ENCODE data around the gene CABS1.

CABS1 gene

DNA sequence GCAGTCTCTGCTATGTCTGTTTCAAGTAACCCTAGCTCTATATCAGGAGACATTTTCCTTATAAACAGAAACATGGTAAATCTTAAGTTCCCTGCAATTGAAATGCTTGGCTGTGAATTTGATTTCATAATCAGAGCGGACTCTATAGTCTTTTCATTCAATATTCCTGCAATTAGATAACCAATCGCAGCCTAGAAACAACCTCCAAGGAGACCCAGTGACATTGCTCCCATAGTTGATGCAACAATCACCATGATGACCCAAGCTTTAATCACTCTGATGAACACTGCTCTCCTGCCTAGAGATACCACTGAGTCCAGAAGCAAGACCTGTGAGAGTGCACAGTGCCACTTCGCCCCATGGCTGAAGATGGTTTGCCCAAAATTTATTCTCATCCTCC lies at the start of gene CABS1:
Gene CABS1, plus strand, starts transcription at position 301 of the 400 bp plus-strand sequence. Its CDS starts 59 bp downstream, at position 360.
- DNase-seq: no peak

DNA sequence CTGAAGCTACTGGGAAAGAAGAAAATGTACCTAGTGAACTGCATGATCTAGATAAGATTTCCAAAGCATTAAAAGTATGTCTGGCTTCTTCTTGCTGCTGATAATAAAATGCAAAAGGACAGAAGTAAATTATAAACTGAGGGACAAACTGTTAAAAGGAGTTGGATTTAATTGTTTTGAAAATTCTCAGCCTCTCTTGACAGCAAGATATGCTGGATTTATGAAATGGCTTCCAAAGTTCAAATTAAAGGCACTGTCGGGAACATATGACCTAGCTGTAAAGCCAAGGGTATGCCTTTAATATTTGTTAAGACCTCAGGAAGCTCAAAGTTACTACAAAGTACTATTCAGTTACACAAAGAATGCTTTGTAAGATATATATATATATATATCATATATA lies 46.1 kb upstream of the CABS1 start:
- no peak for DNase-seq

DNA sequence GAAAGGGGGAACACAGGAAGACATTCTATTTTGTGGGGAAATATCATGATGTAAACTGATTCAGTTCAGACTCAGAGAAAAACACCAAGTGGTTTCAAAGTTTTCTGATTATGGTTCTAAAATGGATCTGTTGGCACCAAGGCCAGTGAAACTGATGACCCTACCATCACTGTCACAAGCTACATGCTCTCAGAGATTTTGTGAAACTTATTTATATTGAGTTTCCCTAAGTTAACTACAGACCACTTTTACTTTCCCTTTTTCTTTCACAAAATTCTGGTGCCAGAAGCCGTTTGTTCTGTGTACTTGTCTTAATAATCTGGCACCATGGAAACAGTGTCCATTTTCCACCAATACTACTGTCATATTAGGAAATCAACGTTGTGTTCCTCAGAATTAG lies 43.4 kb upstream of the CABS1 start:
- DNase-seq: no peak

DNA sequence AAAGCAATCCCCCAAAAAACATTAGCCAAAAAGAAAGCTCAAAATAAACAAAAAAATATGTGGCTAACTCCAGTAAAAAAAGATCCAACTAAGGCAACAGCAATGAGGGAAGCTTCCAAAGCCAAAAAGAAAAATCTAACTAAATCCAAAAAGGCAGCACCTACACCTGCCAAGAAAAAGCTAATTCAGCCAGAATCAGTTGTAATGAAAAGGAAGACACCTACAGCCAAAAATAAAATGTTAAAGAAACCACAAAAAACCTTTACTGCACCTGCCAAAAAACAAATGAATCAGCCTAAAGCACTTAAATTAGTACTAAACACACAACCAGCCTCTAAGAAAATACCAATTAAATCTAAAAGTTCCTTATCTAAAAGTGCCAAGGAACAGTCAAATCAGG lies 37.2 kb upstream of the CABS1 start:
- DNase-seq: no peak

DNA sequence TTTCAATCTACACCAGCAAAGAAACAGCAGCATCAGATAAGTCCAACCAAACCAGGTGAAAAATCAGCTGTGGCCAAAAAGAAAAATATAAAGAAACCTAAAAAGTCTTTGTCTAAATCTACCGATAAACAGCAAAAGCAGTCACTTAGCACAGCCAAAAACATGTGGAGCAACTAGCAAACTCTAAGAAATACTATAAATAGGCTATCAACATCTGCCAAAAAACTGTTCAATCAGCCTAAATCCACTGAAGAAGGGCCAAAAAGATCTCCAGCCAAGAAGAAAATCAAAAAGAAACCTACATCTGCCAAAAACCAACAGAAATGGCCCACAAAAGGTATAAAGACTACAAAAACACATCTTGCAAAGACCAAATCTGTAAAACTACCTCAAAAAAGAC lies 36.7 kb upstream of the CABS1 start:
- DNase-seq: no peak

DNA sequence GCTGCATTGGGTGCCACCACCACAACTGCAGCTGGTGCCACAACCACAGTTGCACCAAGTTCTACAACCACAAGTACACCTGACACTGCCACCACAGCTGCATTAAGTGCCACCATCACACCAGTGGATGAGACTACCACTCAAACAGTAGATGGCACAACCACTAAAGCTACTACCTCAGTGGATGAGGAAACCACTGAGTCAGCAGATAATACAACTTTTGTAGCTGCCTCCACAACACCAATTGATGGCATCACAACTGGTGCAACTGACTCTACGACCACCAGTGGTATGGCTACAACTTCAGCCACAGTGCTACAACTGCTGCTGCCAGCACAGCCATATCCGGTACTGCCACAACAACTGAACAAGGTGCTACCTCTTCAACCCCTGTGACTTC lies 35.1 kb upstream of the CABS1 start:
- no peak for DNase-seq

DNA sequence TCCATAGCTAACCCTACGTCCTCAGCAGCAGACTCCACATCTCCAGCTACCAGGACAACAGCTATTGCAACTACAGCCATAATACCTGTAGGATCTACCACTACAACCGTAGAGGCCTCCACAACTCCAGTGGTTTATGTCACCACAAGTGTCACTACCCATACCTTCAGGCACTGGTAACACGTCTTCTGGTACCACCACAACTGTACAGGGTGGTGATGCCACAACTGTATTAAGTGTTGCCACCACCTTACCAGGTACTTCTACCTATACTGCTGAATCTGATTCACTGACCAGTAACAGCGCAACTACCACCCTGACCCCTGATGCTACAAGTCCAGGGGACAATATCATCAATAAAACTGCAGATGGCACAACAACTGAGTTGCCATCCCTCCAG lies 34.6 kb upstream of the CABS1 start:
- DNase-seq: no peak

DNA sequence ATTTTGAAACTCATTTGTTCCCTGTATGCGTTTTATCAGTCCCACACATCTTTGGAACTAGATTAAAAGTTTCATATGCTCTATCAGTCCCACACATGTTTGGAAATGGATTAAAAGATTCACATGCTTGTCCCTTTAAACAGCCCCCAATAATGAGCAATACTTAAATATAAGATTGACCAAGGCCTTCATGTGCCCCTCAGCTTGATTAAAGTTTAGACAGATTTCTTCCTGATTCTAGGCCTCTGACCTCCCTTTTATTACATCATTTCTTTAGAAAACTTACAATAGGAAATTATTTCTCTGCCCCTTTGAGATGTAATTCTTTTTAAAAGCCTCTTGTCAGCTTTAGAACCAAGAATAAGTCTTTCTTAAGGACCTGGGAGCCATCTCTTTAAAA lies 31.7 kb upstream of the CABS1 start:
- no peak for DNase-seq

DNA sequence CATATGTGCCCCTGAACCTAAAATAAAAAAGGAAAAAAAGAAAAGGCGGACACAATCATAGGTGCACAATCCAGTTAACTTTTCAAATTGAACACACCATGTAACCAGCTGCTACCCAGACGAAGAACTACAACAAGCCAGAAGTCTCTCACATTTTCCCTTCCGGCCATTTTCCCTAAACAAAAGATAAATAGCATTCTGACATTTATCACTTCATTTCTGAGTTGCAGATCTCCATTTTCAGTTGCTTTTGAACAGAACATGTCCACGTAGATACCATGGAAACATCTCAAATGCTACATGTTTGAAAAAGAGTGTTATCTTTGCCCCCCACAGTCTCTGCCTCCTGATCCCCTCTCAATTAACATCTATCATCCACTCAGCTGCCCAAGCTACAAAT lies 29.2 kb upstream of the CABS1 start:
- DNase-seq: no peak

DNA sequence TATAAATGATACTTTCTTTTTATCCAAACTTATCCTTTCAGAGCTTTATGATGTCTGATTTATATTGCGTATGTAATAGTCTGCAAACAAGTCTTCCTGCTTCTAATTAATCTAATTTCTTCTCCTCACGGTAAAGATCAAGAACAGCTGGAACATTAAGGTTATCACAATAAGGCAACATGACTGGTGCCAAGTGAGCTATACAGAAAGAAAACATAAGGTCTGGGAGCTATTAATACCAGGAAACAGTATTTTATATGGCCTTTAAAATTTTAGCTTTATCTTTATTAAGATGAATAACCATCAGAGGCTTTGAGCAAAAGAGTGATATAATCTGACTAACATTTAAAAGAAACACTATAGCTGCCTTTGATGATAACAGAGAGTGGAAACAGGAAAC lies 28.7 kb upstream of the CABS1 start:
- no peak for DNase-seq

DNA sequence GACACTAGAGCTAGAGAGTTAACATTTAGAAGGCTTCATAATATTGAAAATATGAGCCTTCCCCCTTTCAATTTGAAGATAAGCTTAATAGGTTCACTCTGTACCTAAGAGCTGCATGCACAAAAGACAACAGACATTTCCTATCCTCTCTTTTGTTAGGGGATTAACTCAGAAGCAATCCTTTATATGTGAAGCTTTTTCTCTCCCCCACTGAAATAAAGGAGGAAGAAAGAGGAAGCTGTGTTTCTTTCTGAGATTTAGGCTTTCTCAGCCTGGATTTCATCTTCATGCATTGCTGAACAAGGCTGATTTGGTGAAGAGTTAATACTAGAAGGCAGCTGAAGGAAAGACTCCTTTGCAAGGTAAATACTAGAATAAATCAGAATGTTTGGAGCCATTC lies 21.0 kb upstream of the CABS1 start:
- no peak for DNase-seq

DNA sequence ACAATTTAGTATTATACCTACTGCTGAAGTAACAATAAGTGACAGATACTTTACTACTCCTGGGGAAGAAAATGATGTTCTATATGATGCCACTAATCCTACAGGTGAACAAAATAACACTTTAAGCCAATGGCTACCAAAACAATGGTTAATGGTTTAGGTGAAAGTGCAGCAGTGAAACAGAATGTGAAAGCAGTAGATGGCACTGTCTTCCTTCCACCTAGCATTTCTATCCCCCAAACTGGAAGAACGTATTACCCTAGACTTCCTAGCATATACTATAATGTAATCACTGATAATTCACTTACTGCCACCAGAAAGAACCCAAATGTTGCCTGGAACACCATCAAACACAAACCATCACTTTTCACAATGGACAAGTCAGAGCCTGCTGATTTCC lies 18.9 kb upstream of the CABS1 start:
- no peak for DNase-seq

DNA sequence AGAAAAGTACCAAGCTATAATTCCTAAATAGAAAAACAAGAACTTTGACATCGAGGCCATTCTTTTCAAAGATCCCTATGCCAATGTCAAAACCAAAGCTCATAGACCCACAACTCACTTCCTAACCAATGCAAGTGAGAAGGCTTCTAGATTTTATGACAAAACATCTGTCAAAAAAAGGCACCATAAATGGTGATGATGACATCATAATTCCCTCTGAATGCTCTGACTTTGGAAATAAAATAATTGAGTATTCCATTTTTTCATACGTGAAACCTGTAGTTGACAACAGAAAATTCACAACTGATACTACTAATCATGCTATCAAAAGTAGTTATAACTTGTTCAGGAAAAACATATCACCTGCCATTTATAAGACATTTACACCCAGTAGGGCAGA lies 8.7 kb upstream of the CABS1 start:
- DNase-seq: no peak

DNA sequence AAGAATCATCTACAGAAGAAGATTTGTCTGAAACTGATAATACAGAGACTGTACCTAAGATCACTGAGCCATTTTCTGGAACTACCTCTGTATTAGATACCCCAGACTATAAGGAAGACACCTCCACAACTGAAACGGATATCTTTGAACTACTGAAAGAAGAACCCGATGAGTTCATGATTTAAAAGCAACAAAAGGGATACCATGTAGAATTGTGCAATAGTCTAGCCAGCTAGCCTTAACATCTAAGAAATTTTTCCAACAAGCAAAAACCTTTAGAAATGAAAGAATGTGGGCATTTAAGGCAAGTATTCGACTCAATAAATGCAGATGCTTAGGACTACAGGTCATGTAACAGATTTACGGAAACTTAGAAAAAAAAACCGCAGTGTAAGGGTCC lies 1.3 kb downstream of the CABS1 start:
- DNase-seq: no peak

DNA sequence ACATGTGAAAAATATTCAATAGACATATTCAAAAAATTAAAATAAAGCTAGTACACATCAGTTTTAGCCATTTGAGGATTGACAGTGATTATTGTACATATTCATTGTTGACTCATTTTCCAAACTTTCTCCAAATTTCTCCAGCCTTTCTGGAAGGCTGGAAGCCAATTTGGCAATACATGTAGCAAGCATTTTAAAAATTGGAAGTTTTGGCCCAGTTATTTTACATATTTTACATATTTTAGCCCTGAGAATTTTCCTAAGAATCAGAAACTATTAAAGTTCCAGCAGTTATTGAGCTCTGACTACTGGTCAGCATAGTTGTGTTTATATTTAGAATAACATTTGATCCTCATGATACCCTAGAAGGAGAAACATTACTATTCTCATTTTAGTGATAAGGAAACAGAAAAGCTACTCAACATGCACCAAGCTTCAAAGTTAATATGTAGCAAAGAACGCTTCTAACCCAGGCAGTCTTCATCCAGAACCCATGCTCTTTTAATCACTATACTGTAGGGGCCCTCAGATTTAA lies 3.2 kb downstream of the CABS1 start:
- DNase-seq: no peak

DNA sequence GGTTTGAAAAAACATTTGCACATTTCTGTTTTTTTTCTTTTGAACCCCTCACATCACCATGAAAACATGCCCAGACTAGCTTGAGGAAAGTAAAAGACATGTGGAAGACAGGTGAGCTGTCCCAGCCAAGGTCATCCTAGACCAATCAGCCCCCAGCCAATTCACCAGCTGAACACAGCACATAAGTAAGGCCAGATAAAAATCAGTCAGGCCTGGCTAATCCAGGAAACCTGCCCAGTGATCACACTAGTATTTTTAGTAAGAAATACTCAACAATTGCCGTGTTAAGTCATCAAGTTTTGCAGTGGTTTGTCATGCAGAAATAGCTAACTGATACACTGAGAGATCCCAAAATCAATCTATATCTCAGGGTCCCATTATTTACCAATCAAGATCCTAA lies 21.4 kb downstream of the CABS1 start:
- no peak for DNase-seq

DNA sequence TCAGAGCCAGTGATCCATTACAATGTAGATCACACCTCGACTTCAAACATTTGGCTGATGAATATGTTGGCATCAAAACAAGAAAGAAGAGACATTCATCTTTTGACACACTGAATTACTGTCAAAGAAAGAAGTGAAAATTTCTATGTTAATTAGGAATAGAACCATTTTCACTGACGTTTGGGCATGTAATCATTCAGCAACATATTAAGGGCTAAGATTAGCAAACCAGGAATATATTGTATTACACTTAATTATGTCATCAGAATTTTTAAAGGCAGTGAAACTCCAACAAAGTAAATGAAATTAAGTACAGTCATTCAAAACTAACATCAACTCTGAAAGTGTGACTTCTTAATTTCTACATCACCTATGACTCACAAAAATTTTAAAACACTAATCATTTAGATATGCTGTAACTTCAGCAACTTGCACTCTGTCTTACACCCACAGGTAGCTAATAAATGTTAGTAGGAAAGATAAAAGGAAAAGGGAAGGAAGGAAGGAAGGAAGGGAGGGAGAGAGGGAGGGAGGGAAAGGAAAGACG lies 24.4 kb downstream of the CABS1 start:
- DNase-seq: no peak

DNA sequence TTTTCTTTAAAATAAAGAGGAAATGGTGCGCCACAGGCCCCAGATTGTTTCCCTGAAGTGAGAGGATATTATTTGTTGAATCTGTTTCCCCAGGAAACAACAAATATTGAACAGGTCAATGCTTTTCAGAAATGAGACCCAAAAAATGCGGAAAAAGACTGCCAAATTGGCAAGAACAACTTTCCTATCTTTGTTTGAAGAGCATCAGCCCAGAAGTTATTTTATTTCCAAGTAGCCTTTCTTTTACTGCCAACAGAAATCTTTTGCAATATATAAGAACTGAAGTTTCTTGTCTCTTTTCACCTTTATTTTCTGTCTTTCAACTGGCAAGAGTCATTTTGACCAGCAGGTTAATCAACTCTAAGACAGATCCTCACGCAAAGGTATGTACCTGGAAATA lies 25.7 kb downstream of the CABS1 start, which contains the start of gene SMR3A:
Gene SMR3A, plus strand, starts transcription at position 301 of the 400 bp plus-strand sequence. CDS start 1,356 bp downstream, outside the sequence.
- no peak for DNase-seq

DNA sequence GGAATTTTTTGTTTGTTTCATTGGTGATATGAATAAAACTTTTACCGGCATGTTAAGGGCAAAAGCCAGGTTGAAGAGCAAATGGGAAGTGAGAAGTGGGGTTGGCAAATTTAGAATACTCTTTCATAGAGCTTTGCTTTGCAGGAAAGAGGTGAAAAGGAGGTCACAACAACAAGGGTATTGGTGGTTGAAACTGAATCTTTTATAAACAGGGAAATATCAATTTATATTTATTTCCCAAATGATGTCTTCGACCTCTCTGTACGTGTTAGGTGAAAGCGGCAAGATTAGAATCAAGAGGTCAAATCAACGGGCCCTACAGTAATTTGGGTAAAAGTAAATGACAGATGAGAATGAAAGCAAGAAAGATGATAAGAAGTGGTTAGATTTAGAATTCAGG lies 29.2 kb downstream of the CABS1 start:
- no peak for DNase-seq

DNA sequence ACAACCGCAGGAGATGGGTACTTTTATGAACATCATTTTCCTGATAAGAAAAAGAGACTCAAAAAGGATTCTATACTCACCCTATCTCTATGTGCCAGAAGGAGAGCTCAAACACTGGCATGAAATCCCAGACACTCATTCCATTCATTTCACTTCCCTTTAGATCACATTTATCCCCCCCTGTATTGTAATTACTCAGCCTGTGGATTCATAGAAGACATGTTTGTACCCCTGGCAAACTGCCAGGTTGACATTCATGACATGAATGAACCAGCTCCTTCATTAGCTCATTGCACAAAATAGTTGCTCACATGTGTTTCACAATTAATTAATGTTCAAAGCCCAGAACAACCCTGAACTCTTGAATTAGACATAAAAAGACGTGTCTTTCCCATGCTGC lies 30.7 kb downstream of the CABS1 start:
- no peak for DNase-seq

DNA sequence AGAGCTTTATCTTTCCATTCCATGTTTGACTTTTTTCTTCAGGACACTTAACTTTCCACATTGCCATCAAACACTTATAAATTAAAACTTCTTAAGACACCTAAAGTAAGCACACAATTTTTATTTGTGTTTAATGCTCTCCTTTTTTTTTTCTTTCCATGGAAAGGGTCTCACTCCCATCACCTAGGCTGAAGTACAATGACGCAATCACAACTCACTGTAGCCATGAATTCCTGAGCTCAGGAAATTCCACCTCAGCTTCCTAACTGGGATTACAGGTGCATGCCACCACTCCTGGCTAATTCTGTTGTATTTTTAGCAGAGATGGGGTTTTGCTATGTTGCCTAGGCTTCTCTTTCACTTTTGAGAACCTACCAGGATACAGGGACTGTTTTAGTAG lies 33.0 kb downstream of the CABS1 start:
- DNase-seq: no peak

DNA sequence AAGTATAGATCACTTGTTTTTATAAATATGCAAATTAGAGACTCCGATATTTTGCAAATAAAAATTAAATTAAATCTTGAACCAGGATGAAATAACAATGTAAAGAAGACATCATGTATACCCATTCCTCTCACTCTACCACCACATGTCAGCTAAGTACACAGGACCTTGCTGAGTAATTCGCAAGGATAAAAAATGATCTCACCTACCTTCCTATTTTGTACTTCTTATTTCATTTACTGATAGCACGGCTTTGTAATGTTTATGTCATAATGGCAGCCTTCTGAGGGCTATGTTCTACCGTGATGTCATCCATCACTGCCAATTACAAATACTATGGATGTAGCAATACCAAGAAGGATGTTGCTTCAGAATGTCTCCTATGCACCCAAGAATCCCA lies 37.2 kb downstream of the CABS1 start:
- DNase-seq: no peak

DNA sequence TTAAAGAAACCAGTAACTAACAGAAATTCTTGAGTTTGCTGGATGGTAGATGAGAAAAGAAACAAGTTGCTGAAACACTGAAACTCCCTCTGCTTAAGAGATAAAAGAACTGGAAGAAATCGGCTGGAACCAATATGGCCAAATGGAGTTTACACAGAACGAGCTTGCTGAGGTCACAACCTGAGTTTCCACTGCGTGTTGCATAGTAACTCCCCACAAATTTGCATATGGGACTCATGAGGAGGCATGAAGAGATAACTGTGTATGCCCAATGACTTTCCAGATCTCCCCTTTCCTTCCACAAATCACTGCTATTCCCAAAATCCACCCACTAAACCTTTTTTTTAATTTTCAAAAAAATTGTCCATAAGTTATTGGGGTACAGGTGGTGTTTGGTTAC lies 38.0 kb downstream of the CABS1 start:
- DNase-seq: no peak

DNA sequence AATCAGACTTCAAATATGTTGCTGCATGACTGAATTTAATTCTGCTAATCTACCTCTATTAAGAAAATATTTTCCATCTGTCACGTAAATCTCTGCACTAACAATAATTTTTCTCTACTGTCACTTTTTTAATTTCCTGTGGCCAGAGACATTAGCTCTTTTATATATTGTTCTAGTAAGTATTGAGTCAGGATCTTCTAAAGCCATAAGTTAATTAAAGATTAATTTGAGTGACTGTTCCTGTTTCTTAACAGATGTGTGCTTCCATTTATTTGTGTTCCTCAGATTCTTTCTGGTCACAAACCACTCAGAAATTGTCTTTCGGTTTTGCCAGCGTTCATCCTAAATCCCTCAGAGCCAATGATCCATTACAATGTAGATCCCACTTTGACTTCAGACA lies 45.8 kb downstream of the CABS1 start:
- no peak for DNase-seq

DNA sequence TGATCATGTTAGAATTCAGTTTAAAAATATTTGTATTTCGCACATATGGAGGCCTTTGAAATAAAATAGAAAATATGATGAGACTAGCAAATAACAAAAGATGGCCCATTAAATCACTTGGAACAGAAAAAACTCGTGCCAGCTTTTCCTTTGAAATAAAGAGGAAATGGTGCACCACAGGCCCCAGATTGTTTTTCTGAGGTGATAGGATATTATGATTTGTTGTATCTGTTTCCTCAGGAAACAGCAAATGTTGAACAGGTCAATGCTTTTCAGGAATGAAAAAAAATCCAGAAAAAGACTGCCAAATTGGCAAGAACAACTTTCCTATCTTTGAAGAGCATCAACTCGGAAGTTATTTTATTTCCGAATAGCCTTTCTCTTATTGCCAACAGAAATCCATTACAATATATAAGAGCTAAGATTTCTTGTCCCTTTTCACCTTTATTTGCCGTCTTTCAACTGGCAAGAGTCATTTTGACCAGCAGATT lies 48.0 kb downstream of the CABS1 start, which contains the start of gene SMR3B:
Gene SMR3B, plus strand, starts transcription at position 441 of the 491 bp plus-strand sequence. CDS start 1,380 bp downstream, outside the sequence.
- no peak for DNase-seq
